PFSK-1 (cell line): ENCODE measurements around the gene PARD3B.

ENCODE experiments used
- FOXP2 ChIP-seq: optimal IDR thresholded peaks from 2 replicates; pipeline ENCODE3; 2011; ENCODE audit warnings: borderline replicate concordance, control low read depth, inconsistent platforms; ENCODE audit not compliant: insufficient read depth; ENCODE audit errors: extremely low read length, extremely low read depth
- POLR2AphosphoS5 ChIP-seq: IDR thresholded peaks from 2 replicates; pipeline ENCODE4 v1.6.1; 2012; ENCODE audit warnings: low read depth, mild to moderate bottlenecking, control low read depth, low read length, moderate library complexity
- SIN3A ChIP-seq: IDR thresholded peaks from 2 replicates; pipeline ENCODE4 v1.6.1; 2012; ENCODE audit warnings: mild to moderate bottlenecking, low read length, moderate library complexity, borderline replicate concordance; ENCODE audit not compliant: insufficient read depth
- TAF1 ChIP-seq: IDR thresholded peaks from 2 replicates; pipeline ENCODE4 v1.6.1; 2012; ENCODE audit warnings: low read length, control low read depth, borderline replicate concordance; ENCODE audit not compliant: insufficient read depth
- TF ChIP-seq, protein P1 (sequence below), 2 experiments: IDR thresholded peaks; 2 replicates each; pipeline versions ENCODE4 v1.6.1 to v1.8.0; 2011 to 2012; ENCODE audit warnings: low read depth in 2 of 2, low read length in 2 of 2, control low read depth in 1 of 2, inconsistent platforms in 1 of 2, mild to moderate bottlenecking in 1 of 2, moderate library complexity in 1 of 2; ENCODE audit not compliant: insufficient read depth in 1 of 2

Gene PARD3B

DNA sequence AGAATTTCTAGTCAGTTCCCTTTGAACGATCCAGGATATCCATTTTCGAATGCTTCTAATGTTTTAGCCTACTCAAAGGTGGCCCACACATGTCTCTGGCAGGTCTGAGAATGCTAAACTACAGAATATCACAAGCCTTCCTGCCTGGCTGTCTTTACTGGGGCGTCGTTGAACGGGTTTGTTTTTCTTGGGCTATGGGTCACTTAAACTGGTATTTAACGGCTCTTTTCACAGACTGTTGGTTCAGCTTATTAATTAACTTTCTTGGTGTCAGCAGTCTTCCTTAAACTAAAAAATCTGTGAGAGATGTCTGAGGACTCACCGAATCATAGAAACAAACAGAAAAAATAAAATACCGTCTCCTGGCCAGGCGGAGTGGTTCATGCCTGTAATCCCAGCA lies 573.9 kb downstream of the PARD3B start:
- no peak for TF ChIP-seq TAF1
- no peak for TF ChIP-seq SIN3A
- no peak for TF ChIP-seq FOXP2
- TF ChIP-seq, protein P1, sequence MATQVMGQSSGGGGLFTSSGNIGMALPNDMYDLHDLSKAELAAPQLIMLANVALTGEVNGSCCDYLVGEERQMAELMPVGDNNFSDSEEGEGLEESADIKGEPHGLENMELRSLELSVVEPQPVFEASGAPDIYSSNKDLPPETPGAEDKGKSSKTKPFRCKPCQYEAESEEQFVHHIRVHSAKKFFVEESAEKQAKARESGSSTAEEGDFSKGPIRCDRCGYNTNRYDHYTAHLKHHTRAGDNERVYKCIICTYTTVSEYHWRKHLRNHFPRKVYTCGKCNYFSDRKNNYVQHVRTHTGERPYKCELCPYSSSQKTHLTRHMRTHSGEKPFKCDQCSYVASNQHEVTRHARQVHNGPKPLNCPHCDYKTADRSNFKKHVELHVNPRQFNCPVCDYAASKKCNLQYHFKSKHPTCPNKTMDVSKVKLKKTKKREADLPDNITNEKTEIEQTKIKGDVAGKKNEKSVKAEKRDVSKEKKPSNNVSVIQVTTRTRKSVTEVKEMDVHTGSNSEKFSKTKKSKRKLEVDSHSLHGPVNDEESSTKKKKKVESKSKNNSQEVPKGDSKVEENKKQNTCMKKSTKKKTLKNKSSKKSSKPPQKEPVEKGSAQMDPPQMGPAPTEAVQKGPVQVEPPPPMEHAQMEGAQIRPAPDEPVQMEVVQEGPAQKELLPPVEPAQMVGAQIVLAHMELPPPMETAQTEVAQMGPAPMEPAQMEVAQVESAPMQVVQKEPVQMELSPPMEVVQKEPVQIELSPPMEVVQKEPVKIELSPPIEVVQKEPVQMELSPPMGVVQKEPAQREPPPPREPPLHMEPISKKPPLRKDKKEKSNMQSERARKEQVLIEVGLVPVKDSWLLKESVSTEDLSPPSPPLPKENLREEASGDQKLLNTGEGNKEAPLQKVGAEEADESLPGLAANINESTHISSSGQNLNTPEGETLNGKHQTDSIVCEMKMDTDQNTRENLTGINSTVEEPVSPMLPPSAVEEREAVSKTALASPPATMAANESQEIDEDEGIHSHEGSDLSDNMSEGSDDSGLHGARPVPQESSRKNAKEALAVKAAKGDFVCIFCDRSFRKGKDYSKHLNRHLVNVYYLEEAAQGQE (IDR thresholded peaks at IDR 0.05; ENCODE audit: insufficient read depth in 1 of 2, low read depth in 2 of 2, low read length in 2 of 2) = no peak
- TF ChIP-seq POLR2AphosphoS5 = no peak

DNA sequence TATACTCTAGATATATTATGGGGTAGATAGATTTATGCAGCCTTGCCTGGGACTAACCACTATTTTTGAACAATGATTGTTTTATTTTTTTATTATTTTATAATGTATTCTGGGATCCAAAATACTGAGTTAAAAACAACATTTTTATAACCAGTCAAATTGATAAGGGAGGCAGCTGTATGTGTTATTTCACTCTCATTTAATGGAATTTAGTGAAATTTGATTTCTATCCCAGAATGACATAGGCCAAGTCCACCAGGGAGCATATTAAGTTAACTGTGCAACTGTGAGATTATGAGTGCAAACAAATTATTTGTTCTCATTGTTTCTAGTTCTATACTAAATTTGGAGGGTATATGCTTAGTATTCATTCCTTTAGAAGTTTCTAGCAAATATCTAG lies 583.5 kb downstream of the PARD3B start:
- TF ChIP-seq, protein P1 (IDR thresholded peaks at IDR 0.05; ENCODE audit: insufficient read depth in 1 of 2, low read depth in 2 of 2, low read length in 2 of 2) = no peak
- no peak for TF ChIP-seq SIN3A
- TF ChIP-seq TAF1 = no peak
- no peak for TF ChIP-seq FOXP2
- TF ChIP-seq POLR2AphosphoS5 = no peak

DNA sequence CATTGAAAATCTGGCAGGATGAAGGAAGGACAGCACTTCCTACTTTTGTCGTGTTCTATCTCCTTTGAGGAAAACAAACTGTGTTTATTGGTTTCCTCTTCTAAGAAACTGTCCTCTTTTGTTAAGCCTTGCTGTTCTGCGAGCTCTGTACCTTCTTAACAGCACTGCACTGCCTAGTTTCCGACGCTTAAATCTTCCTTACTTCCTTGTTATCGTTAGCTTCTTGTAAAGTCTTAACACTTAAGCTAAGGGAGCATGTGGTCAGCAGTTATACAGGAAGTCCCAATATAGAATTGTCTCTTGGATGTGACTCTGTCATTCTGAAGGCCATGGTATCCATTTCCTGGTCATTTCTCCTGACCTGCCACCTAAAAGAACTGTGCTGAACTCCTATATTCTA lies 584.3 kb downstream of the PARD3B start:
- TF ChIP-seq POLR2AphosphoS5 = no peak
- no peak for TF ChIP-seq FOXP2
- TF ChIP-seq TAF1 = no peak
- TF ChIP-seq, protein P1 (IDR thresholded peaks at IDR 0.05; ENCODE audit: insufficient read depth in 1 of 2, low read depth in 2 of 2, low read length in 2 of 2) = no peak
- no peak for TF ChIP-seq SIN3A

DNA sequence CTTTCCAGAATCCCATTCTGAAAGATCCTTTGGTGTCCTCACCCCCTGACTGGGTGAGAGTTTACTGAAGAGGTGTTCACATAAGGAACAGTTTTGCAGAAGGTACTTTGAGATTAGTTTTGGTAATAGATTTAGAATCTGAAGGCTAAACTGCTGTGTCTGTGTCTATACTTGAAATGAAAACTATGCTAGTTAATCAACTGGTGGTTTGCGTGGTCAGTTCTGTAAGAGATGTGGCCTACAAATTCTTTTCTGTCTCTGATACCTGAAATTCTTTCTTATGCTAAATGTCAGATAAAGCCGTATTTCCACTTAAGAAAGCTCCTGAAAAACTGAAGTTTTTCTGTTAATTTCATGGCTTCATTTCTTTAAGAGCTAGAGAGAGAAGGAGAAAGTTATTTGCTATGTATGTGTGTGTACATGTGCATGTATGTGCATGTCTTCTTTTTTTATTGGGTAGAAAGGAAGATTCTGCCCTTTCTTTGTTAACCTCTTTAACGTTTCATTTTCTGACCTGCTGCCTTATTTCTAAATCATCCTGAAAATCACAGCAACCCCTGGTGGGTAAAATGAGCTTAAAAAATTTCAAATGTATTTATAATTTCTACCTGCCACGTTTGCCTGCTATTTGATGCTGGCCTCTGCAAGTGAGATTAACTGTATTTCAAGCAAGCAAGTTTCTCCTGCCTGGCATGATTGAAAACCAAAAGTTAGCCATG lies 585.0 kb downstream of the PARD3B start:
- TF ChIP-seq, protein P1 (IDR thresholded peaks at IDR 0.05; ENCODE audit: insufficient read depth in 1 of 2, low read depth in 2 of 2, low read length in 2 of 2) = no peak

DNA sequence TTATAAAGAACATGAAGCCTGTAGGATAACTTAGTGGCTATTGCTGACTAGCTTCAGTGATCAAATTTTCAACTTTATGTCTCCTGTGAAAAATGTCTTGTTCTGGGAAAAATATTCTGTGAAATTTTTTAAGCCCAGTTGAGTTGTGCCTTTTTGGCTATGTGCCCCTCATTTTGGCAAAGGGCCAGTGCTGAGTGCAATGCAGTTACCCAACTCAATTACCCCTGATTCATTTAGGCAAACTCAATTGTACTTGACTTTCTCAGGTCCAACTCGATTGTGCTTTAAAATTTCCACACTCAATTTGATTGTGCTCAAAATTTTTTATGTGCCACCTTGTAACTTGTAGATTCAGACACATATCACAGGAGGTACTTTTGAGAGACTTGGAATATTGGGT lies 588.3 kb downstream of the PARD3B start:
- TF ChIP-seq, protein P1 (IDR thresholded peaks at IDR 0.05; ENCODE audit: insufficient read depth in 1 of 2, low read depth in 2 of 2, low read length in 2 of 2) = no peak
- TF ChIP-seq POLR2AphosphoS5 = no peak
- TF ChIP-seq FOXP2 = no peak
- TF ChIP-seq SIN3A = no peak
- no peak for TF ChIP-seq TAF1
